Activated CD8-positive, alpha-beta T cell treated with anti-CD3 and anti-CD28 coated beads for 36 hours (primary cell): Measurements from ENCODE around the gene CYB561. TPM values are rescaled to one million over a fixed set of nuclear protein-coding genes. Genes with fewer than 3 reads are reported as not detected.

Experiments used
- ATAC-seq: fragments of 200-7000 bp; cut with Tn5 transposase; one replicate; pipeline ENCODE4 v1.10.0; 2021; ENCODE audit warnings: mild to moderate bottlenecking, moderate library complexity
- CTCF ChIA-PET: fragments of 350-600 bp; sonication (Branson Sonifier 250); formaldehyde crosslinking; loops from one replicate; lab custom pipeline; 2021; ENCODE audit warnings: antibody characterized with exemption; lab: Charles Lee
- POLR2A ChIA-PET: fragments of 350-600 bp; sonication (Branson Sonifier 250); formaldehyde crosslinking; loops from one replicate; lab custom pipeline; 2021; ENCODE audit warnings: antibody characterized with exemption; lab: Charles Lee
- DNase-seq: peaks from one replicate; pipeline ENCODE4 v3.0.0-alpha.2; 2020
- H3K27ac Mint-ChIP-seq: one replicate; pipeline ENCODE4 v1.8.0; 2021; ENCODE audit warnings: mild to moderate bottlenecking, mixed read lengths
- H3K27me3 Mint-ChIP-seq: one replicate; pipeline ENCODE4 v1.8.0; 2021; ENCODE audit warnings: mixed read lengths
- H3K36me3 Mint-ChIP-seq: one replicate; pipeline ENCODE4 v1.8.0; 2021; ENCODE audit warnings: low read depth, mixed read lengths
- H3K4me1 Mint-ChIP-seq: one replicate; pipeline ENCODE4 v1.8.0; 2021; ENCODE audit warnings: low read depth, mixed read lengths
- H3K4me3 Mint-ChIP-seq: one replicate; pipeline ENCODE4 v1.8.0; 2021; ENCODE audit warnings: mild to moderate bottlenecking, moderate library complexity, mixed read lengths
- H3K9me3 Mint-ChIP-seq: one replicate; pipeline ENCODE4 v1.8.0; 2021; ENCODE audit warnings: mixed read lengths
- intact Hi-C: fragments of 100-400 bp; cut with micrococcal nuclease; formaldehyde crosslinking; loops from one replicate; pipeline ENCODE4 v1.10.0; 2022
- total RNA-seq, 2 experiments: library from RNA; stranded (reverse); gene quantifications; one replicate each; pipeline ENCODE4 v1.2.3, GENCODE V29; 2021
- TF ChIP-seq, protein P1 (sequence below): fragments of 200-600 bp; IDR thresholded peaks from one replicate; pipeline ENCODE4 v1.8.0; 2022; ENCODE audit warnings: antibody characterized with exemption, mild to moderate bottlenecking

CYB561 gene
- total RNA-seq, 2 experiments from 2014 or later = 1.5 to 2.2 TPM

- H3K36me3 Mint-ChIP-seq = no peaks in the 10 kb centered on the region
- ChIA-PET POLR2A (interaction anchor here (1.0 kb wide), 1 partner anchor 20 kb away, joined by 3 read pairs; no protein-coding TSS in a partner anchor), CTCF (interaction anchor here (2.1 to 3.3 kb wide), 2 partner anchors 14 to 39 kb away, joined by 9 read pairs; no protein-coding TSS in a partner anchor)
- no peak for DNase-seq
- H3K9me3 Mint-ChIP-seq = no peaks in the 10 kb centered on the region
- TF ChIP-seq, protein P1, sequence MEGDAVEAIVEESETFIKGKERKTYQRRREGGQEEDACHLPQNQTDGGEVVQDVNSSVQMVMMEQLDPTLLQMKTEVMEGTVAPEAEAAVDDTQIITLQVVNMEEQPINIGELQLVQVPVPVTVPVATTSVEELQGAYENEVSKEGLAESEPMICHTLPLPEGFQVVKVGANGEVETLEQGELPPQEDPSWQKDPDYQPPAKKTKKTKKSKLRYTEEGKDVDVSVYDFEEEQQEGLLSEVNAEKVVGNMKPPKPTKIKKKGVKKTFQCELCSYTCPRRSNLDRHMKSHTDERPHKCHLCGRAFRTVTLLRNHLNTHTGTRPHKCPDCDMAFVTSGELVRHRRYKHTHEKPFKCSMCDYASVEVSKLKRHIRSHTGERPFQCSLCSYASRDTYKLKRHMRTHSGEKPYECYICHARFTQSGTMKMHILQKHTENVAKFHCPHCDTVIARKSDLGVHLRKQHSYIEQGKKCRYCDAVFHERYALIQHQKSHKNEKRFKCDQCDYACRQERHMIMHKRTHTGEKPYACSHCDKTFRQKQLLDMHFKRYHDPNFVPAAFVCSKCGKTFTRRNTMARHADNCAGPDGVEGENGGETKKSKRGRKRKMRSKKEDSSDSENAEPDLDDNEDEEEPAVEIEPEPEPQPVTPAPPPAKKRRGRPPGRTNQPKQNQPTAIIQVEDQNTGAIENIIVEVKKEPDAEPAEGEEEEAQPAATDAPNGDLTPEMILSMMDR = no peak
- no peak overlapping the region for H3K4me3 Mint-ChIP-seq
- intact Hi-C loops = no loop called here
- H3K27ac Mint-ChIP-seq = no peak overlapping the region
- no peak for ATAC-seq
- H3K4me1 Mint-ChIP-seq = no peaks in the 10 kb centered on the region
- peaks cover 2% of the 10 kb centered on the region for H3K27me3 Mint-ChIP-seq
Observed at GRCh38 chr17:63464691-63465236, 18.7 kb upstream of the CYB561 start.

DNA sequence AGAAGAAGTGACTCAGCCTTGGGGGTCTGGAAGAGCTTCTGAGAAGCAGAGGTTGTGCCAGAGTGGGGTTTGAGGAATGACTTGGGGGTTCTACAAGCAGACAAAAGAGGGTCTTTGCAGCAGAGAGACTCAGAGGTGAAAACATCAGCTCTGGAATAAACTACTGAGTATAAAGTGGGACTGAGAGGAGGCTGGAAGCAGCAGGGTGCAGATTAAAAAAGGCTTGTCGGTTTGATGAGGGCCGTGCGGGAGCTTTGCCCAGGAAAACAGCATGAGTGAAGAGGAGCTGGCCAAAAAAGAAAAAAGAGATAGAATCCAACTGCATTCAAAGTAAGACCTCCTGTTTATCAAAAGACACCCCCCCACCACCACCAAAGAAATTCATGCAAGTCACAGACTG lies 17.7 kb upstream of the CYB561 start:
- DNase-seq (no peak), ATAC-seq (no peak)
- H3K27me3 Mint-ChIP-seq = peaks cover 2% of the 10 kb centered on the region
- TF ChIP-seq, protein P1 = no peak
- ChIA-PET POLR2A (interaction anchor here (0.9 kb wide), 1 partner anchor 10 kb away, joined by 3 read pairs; no protein-coding TSS in a partner anchor), CTCF (interaction anchor here (1.1 to 3.3 kb wide), 3 partner anchors 15 to 148 kb away, joined by 4 to 9 read pairs (median 9); no protein-coding TSS in a partner anchor)
- H3K27ac Mint-ChIP-seq = no peak overlapping the region
- H3K9me3 Mint-ChIP-seq = no peaks in the 10 kb centered on the region
- intact Hi-C loops = no loop called here
- H3K4me1 Mint-ChIP-seq = no peaks in the 10 kb centered on the region
- H3K4me3 Mint-ChIP-seq = no peak overlapping the region
- H3K36me3 Mint-ChIP-seq = no peaks in the 10 kb centered on the region

DNA sequence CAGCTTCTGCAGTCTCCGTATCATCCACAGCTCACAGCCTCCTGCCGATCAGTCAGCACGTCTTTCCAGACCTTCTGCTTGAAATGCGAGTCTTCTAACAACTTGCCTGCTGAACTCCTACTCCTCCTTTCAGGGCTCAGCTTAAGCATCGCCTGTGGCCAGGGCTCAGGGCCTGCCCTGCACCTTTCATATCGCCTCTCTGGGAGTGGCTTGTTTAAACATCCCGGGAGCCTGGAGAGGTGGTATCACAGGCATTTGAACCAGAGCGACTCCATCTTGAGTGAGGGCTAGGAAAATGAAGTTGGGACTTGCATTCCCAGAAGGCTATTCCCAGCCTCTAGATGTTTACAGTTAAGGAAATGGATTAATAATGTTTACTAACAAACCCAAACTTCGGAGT lies 13.9 kb upstream of the CYB561 start:
- Mint-ChIP-seq H3K4me3 (no peak overlapping the region), H3K27ac (no peak overlapping the region), H3K36me3 (no peaks in the 10 kb centered on the region), H3K9me3 (no peaks in the 10 kb centered on the region), H3K27me3 (peaks cover 2% of the 10 kb centered on the region), H3K4me1 (no peaks in the 10 kb centered on the region)
- ATAC-seq (no peak), DNase-seq (no peak)
- intact Hi-C loops = no loop called here
- TF ChIP-seq, protein P1 = no peak
- POLR2A ChIA-PET = no interaction called here
- CTCF ChIA-PET = interaction anchor here (1.0 kb wide), 1 partner anchor 34 kb away, joined by 4 read pairs; no protein-coding TSS in a partner anchor

DNA sequence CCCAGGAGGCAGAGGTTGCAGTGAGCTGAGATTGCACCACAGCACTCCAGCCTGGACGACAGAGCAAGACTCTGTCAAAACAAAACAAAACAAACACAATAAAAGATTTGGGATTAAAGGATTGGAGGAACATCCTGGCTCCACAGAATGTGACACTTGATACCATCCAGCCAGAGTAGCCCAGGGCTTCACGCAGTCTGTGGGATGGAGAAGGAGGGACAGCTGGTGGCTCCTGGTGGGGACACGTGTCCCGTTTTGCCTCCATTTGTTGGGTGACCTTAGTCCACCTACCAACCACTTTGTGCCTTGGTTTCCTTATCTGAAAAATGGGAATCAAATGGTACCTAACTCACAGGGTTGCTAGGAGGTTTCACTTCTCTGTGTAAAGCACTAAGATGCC lies 12.4 kb upstream of the CYB561 start:
- peaks cover 2% of the 10 kb centered on the region for H3K27me3 Mint-ChIP-seq
- intact Hi-C loops = no loop called here
- H3K9me3 Mint-ChIP-seq = no peaks in the 10 kb centered on the region
- no peak overlapping the region for H3K4me3 Mint-ChIP-seq
- H3K4me1 Mint-ChIP-seq = no peaks in the 10 kb centered on the region
- DNase-seq (no peak), ATAC-seq (no peak)
- TF ChIP-seq, protein P1 = no peak
- ChIA-PET POLR2A (interaction anchor here (1.3 kb wide), 1 partner anchor 11 kb away, joined by 4 read pairs; no protein-coding TSS in a partner anchor), CTCF (no interaction called here)
- H3K36me3 Mint-ChIP-seq = no peaks in the 10 kb centered on the region
- H3K27ac Mint-ChIP-seq = no peak overlapping the region

- DNase-seq = no peak
- Mint-ChIP-seq H3K27ac (no peak overlapping the region), H3K36me3 (no peaks in the 10 kb centered on the region), H3K27me3 (no peaks in the 10 kb centered on the region), H3K4me3 (no peak overlapping the region), H3K9me3 (no peaks in the 10 kb centered on the region), H3K4me1 (peaks cover 4% of the 10 kb centered on the region)
- TF ChIP-seq, protein P1 = no peak
- intact Hi-C loops = no loop called here
- ChIA-PET CTCF (no interaction called here), POLR2A (interaction anchor here (1.6 kb wide), 1 partner anchor 12 kb away, joined by 4 read pairs; no protein-coding TSS in a partner anchor)
- ATAC-seq = no peak
Observed at GRCh38 chr17:63455417-63455816, 9.3 kb upstream of the CYB561 start.
